GM18505 (cell line): ENCODE measurements around the gene SLIT3.
A peak's percentile ranks its signal among the peaks of the same experiment; 100 is the strongest.
"Not testable (repeated sequence)": the region's sequence is repeated elsewhere in the genome, so short reads cannot be mapped to it uniquely, and the experiment has no call there.

Source experiments
- ATAC-seq: cut with Tn5 transposase; IDR thresholded peaks from one replicate; pipeline ENCODE4 v1.9.1; 2021; ENCODE audit not compliant: unreplicated experiment
- POLR2A ChIP-seq: IDR thresholded peaks from 4 replicates; pipeline ENCODE4 v1.6.1; 2011; ENCODE audit warnings: borderline replicate concordance; ENCODE audit not compliant: insufficient read depth, insufficient read length; ENCODE audit errors: extremely low read depth

The SLIT3 gene

DNA sequence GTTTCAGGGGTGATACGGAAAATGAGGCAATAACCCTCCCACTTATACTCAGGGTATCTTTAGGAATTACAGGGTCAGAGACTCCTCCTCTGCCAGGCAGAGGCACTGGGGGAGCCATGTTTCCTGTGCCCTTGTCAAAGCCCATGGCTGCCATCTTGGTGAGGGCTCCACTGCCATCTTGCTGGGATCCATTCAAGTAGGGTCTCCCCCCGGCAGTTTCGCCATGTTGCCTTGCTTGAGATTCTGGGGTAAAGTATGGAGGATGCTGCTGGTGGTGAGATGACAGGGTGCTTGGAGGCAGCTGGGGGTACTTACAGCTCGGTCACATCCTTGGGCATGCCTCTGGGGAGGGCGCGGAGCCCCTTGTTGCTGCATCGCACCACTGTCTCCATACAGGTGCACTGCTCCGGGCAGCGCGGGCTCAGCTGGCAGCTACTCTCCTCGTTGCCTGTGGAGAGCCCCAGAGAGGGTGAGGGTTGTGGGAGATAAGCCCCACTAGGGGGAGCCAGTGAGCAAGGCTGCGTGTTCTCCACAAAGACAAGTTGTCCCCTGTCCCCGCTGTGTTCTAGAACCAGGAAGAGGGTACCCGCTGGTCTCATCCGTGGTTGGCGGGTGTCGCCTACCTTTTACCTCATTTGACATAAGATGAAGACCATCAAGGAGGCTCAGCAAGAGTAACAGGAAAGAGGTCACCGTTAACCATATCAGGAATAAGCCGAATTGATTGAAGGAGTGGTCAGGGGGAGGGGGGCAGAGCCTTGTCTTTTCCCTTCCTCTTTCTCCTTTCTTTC, 552.8 kb downstream of the SLIT3 start:
- ATAC-seq = no peak
- no peak for TF ChIP-seq POLR2A

DNA sequence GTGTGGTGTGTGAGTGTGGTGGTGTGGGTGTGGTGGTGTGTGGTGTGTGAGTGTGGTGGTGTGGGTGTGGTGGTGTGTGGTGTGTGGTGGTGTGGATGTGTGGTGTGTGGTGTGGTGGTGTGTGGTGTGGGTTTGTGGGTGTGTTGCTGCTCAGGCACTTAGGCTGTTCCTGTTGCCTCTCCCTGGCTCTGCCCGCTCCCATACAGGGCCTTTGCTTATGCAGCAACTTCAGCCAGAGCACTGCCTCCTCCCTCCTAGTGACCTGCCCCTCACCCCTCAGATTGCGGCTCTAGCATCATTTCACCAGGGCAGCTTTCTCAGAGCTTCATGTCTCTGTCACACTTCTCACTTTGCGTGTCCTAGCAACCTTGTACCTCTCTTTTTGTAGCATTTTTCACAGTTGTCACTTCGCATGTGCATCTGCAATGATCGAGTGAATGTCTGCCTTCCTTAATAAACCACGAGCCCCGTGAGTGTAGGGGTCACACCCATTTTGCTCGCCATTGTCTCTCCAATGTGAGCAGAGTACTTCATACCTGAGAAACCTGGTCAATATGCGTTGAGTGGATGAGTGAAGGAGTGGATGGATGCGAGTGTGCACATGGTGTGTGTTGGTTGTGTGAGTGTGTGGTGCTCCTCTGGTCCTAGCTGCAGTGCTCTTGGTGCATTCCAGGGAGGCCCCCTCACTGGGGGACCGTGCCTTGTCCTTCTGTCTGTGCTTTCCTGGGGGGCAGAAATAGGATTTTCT, 553.9 kb downstream of the SLIT3 start:
- ATAC-seq = no peak
- TF ChIP-seq POLR2A = no peak

DNA sequence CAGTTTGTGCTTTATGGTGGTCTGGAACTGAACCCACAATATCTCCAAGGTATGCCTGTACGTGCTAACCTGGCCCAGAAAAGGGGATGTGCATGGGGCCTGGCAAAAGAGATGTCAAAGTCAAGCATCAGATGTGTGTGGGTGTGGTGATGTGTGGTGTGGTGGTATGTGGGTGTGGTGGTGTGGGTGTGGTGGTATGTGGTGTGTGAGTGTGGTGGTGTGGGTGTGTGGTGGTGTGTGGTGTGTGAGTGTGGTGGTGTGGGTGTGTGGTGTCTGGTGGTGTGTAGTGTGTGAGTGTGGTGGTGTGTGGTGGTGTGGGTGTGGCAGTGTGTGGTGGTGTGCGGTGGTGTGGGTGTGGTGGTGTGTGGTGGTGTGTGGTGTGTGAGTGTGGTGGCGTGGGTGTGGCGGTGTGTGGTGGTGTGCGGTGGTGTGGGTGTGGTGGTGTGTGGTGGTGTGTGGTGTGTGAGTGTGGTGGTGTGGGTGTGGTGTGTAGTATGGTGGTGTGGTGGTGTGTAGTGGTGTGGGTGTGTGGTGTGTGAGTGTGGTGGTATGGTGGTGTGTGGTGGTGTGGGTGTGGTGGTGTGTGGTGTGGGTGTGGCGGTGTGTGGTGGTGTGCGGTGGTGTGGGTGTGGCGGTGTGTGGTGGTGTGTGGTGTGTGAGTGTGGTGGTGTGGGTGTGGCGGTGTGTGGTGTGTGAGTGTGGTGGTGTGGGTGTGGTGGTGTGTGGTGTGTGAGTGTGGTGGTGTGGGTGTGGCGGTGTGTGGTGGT, 554.6 kb downstream of the SLIT3 start:
- ATAC-seq = not testable (repeated sequence)

DNA sequence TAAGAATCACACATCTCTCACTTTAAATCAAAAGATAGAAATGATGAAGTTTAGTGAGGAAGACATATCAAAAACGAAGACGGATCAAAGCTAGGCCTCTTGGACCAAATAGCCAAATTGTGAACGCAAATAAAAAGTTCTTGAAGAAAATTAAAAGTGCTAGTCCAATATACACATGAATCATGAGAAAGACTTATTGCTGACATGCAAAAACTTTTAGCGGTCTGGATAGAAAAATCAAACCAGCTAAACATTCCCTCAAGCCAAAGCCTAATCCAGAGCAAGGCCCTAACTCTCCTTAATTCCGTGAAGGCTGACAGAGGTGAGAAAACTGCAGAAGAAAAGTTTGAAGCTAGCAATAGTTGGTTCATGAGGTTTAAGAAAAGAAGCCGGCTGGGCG, 557.3 kb downstream of the SLIT3 start:
- ATAC-seq = no peak
- no peak for TF ChIP-seq POLR2A

DNA sequence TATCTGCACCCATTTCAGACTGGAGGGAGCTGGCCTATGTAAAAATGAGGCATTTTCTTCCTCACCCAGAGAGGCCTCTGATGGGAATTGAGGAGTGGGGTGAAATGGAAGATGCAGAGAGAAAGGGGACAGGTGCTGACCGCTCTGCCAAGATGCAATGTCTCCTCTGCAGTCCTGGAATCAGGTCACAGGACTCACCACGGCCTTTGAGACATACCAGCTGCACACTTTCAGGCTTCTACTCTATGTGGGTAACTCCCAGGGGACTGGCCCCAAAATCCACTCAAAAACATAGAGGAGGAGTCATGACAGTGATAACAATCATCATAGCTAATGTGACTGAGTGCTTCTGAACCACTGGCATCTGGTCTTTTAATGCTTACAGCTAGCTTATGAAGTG, 558.6 kb downstream of the SLIT3 start:
- not testable (repeated sequence) for ATAC-seq

DNA sequence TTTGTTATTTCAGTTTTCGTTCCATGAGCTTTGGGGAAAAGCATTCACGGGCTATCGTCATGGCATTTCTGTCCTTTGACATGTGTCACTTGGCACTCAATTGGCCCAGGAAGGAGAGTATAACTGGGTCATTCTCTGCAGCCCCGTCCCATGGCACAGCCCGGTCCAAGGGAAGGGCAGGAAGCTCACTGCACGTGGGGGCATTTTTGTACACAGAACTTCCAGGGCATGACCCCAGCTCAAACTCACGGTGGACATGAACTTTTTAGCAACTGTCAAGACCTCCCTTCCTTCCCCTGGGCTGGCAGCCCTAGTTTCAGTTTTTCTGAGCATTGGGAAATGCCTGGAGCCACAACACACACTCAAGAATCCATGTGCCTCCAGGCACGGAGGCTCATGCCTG, 560.1 kb downstream of the SLIT3 start:
- no peak for ATAC-seq
- TF ChIP-seq POLR2A = no peak

DNA sequence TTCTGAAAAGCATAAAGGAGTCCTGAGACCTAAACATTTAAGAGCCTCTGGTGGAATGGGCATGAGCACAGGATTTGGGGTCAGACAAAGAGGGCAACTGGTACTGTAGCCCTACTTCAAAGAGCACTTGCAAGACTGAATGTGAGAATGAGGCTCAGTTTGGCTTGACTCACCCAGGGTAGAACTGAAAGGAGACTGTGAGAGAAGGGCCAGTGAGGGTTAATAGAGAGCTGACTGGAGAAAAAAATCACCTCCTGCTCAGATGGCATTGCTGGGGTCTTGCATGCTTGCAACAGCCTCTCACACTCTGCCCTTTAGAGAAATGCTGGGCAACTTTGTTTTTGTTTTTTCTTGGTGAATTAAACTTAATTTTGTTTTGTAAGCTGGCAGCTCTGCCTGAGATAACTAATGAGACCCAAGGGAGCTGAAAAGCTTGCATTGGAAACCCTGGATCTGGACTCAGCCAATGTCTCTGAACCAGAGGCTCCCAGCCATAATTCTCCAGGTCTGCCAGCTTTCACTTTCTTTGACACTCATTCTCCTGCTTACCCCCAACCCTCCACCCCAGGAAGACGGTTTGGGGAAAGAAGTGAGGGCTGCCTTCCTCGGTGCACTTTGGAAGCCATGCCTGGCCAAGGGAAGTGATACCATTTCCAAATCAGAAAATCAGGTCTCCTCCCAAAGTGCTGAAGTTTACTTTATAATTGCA, 560.7 kb downstream of the SLIT3 start:
- no peak for TF ChIP-seq POLR2A
- no peak for ATAC-seq

DNA sequence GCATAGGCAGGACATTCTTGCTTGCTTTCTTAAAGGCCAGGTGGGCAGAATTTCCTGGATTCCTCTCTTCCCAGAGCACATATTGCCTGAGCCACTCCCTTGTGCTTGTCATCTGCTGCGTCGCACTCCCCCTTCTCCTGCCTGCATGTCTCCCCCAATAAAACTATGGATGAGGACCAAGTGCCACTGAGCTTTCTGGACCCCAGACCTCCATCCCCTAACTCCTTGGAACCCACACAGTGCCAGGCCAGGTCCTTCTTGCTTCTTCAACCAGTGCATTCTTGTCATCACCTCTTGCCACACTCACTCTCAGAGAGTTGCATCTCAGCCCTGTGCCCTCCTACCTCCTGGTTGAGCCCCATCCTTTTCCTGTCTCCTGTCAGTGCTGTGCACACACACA, 563.9 kb downstream of the SLIT3 start:
- no peak for ATAC-seq
- no peak for TF ChIP-seq POLR2A

DNA sequence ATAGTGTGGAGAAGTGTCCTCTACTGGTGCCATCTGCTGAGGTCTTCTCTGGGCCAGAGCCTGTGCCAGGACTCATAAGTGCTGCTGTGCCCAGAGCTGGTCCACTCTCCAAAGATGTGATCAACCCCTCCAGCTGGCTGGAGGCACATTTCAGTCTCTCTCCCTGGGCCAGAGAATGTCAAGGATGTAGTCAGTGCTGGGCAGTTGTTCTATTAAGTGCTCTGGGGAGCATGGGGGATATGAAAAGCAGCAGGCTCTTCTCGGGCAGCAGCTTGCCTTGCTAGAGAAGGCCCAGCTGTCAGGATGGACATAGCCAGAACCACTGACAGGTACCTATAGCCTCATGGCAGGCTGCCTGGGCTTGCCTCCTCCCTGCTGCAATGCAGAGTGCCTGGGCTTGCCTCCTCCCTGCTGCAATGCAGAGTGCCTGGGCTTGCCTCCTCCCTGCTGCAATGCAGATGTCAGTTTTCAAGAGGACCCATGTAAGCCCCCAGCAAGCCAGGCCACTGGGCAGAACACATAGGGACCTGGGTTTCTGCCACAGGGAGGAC, 564.6 kb downstream of the SLIT3 start:
- ATAC-seq = no peak
- no peak for TF ChIP-seq POLR2A

DNA sequence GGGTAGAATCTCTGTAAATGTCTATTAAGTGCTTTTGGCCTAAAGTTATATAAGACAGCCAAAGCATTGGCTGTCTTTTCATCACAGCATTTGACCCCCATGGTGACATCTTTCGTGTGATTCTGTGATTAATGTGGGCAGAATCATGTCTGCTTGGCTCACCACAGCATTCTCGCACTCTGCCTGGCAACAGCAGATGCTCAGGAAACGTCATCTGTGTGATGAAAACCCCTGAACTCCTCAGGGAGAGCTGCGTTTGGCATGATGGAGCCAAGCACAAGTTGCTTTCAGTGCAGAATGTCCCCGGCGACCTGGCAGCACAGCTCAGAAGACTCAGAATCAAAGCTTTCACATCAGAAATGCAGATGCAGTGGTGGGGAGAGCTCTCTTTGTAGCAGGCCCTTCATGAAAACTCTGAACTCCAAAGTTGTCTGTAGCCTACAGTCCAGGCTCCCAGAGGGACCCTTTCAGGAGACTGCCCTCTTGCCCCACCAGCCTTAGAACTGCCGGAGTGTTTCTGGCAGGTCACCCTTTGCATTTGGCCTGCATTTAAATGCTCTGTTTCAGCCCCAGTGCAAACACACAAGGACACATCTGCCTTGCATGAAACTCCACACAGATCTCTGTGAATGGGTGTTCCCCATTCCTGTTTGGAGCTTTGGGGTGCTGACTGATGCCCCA, 566.2 kb downstream of the SLIT3 start:
- ATAC-seq = peak; percentile 78
- TF ChIP-seq POLR2A = no peak

DNA sequence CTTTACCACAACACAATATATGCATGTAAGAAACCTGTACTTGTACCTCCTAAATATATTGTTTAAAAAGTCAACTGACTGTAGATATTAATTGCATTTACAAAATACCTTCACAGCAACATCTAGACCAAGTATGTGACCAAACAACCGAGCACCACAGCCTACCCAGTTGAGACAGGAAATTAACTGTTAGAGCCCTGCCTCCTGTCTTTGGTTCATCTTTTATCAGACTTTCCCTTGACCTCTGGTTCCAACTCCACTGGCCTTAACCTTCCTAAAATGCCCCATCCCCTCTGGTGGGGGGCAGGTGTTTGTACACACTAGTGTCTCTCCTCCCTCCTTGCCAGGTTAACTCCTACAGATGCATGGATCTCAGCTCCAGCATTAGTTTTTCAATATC, 566.8 kb downstream of the SLIT3 start:
- TF ChIP-seq POLR2A = no peak
- no peak for ATAC-seq

DNA sequence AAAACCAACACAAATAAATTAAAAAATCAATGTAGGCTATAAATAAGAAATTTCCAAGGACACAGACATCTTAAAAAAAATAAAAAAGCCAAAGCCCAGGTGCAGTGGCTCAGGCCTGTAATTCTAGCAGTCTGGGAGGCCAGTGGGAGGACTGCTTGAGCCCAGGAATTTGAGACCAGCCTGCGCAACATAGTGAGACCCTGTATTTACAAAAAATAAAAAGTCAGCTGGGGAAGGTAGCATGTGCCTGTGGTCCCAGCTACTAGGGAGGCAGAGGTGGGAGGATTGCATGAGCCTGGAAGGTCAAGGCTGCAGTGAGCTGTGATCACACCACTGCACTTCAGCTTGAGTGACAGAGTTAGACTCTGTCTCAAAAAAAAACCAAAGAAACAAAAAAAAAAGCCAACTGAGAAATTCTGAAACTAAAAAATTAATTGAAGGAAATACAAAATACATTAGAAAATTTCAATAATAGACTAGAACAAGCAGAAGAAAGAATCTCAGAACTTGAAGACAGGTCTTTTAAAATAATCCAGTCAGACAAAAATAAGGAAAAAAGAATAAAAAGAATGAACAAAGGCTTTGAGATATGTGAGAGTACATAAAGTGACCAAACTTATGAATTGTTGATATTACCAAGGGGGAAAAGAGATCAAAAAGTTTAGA, 572.3 kb downstream of the SLIT3 start:
- no peak for ATAC-seq

More for the DNA sequence above, 572.3 kb downstream of the SLIT3 start:
- TF ChIP-seq POLR2A = no peak
